ENCODE data around the gene SLC9A9. TPM values are rescaled to one million over a fixed set of nuclear protein-coding genes. Genes with fewer than 3 reads are reported as not detected.
"Not testable (repeated sequence)": the region's sequence is repeated elsewhere in the genome, so short reads cannot be mapped to it uniquely, and the experiment has no call there.

The SLC9A9 gene
- total and polyA plus RNA-seq, 10 donors, result 10.8 to 58.2 (median 44.7) TPM

GRCh38 chr3:143700431-143700975, 147.8 kb downstream of the SLC9A9 start:
- Histone ChIP-seq H3K4me1 (peaks cover 0 to 8% (median 0%) of the 10 kb centered on the region in 6 donors), H3K4me3 (no peak overlapping the region), H3K36me3 (no peaks in the 10 kb centered on the region), H3K27me3 (replicated peaks in 1 of 7) (no peaks in the 10 kb centered on the region), H3K9me3 (peaks cover 0 to 2% (median 0%) of the 10 kb centered on the region in 8 donors), H3K27ac (no peak overlapping the region)
- TF ChIP-seq POLR2A (IDR thresholded peaks at IDR 0.05), result no peak
- TF ChIP-seq CTCF (IDR thresholded peaks at IDR 0.05 in 8 of 11, conservative IDR thresholded peaks at IDR 0.05 in 3 of 11), result no peak
- TF ChIP-seq POLR2AphosphoS5 (IDR thresholded peaks at IDR 0.05), result no peak
- intact Hi-C loops (cut with DNase I; ENCODE audit: low total_unique reads), result no loop called here
- DNase-seq, result no peak
- WGBS, 5 donors, result 80 to 94% (median 92%) methylated on average over 1 of the region's 1 CpG

GRCh38 chr3:143699424-143699823, 148.8 kb downstream of the SLC9A9 start:
- H3K9me3 ChIP-seq, result peaks cover 0 to 4% (median 0%) of the 10 kb centered on the region in 8 donors
- no peak overlapping the region for H3K4me3 ChIP-seq
- WGBS, 5 donors, result 67 to 88% (median 73%) methylated on average over 2 to 3 of the region's 3 CpGs
- H3K27me3 ChIP-seq (replicated peaks in 1 of 7), result no peaks in the 10 kb centered on the region
- peaks cover 0 to 8% (median 0%) of the 10 kb centered on the region in 6 donors for H3K4me1 ChIP-seq
- no peaks in the 10 kb centered on the region for H3K36me3 ChIP-seq
- TF ChIP-seq CTCF (IDR thresholded peaks at IDR 0.05 in 8 of 11, conservative IDR thresholded peaks at IDR 0.05 in 3 of 11), result no peak
- intact Hi-C loops (cut with DNase I; ENCODE audit: low total_unique reads), result no loop called here
- no peak for DNase-seq
- H3K27ac ChIP-seq, result no peak overlapping the region

- DNase-seq, result no peak
- no peak overlapping the region for H3K27ac ChIP-seq
- H3K36me3 ChIP-seq, result no peaks in the 10 kb centered on the region
- TF ChIP-seq POLR2A (IDR thresholded peaks at IDR 0.05) (no peak), POLR2AphosphoS5 (IDR thresholded peaks at IDR 0.05) (no peak), CTCF (IDR thresholded peaks at IDR 0.05 in 8 of 11, conservative IDR thresholded peaks at IDR 0.05 in 3 of 11) (no peak)
- WGBS, 5 donors, result 49 to 62% (median 55%) methylated on average over 3 of the region's 3 CpGs
- no peaks in the 10 kb centered on the region for H3K27me3 ChIP-seq (replicated peaks in 1 of 7)
- no peak overlapping the region for H3K4me3 ChIP-seq
- peaks cover 0 to 4% (median 0%) of the 10 kb centered on the region in 8 donors for H3K9me3 ChIP-seq
- intact Hi-C loops (cut with DNase I; ENCODE audit: low total_unique reads), result no loop called here
- peaks cover 0 to 8% (median 0%) of the 10 kb centered on the region in 6 donors for H3K4me1 ChIP-seq
Measured at GRCh38 chr3:143698682-143699303, 149.5 kb downstream of the SLC9A9 start.

GRCh38 chr3:143697975-143698374, 150.3 kb downstream of the SLC9A9 start:
- intact Hi-C loops (cut with DNase I; ENCODE audit: low total_unique reads), result no loop called here
- WGBS, 5 donors, result 88 to 92% (median 91%) methylated on average over 4 of the region's 4 CpGs

GRCh38 chr3:143695333-143695732, 152.9 kb downstream of the SLC9A9 start:
- DNase-seq; H3K27me3 ChIP-seq (replicated peaks in 1 of 7); H3K27ac ChIP-seq; H3K4me3 ChIP-seq; H3K36me3 ChIP-seq; H3K4me1 ChIP-seq; intact Hi-C loops (cut with DNase I; ENCODE audit: low total_unique reads); H3K9me3 ChIP-seq: not testable (repeated sequence)
- 54 to 96% (median 71%) methylated on average over 2 of the region's 2 CpGs for WGBS, 5 donors

More at GRCh38 chr3:143697975-143698374, 150.3 kb downstream of the SLC9A9 start:
- H3K36me3 ChIP-seq, result no peaks in the 10 kb centered on the region
- H3K4me3 ChIP-seq, result no peak overlapping the region
- H3K27me3 ChIP-seq (replicated peaks in 1 of 7), result no peaks in the 10 kb centered on the region
- no peak for DNase-seq
- peaks cover 0 to 8% (median 0%) of the 10 kb centered on the region in 6 donors for H3K4me1 ChIP-seq
- H3K9me3 ChIP-seq, result peaks cover 0 to 4% (median 0%) of the 10 kb centered on the region in 8 donors
- no peak for TF ChIP-seq CTCF (IDR thresholded peaks at IDR 0.05 in 8 of 11, conservative IDR thresholded peaks at IDR 0.05 in 3 of 11)
- no peak for TF ChIP-seq POLR2AphosphoS5 (IDR thresholded peaks at IDR 0.05)
- no peak for TF ChIP-seq POLR2A (IDR thresholded peaks at IDR 0.05)
- H3K27ac ChIP-seq, result no peak overlapping the region
